Measurements from ENCODE around the gene MAN1A2.

DNA sequence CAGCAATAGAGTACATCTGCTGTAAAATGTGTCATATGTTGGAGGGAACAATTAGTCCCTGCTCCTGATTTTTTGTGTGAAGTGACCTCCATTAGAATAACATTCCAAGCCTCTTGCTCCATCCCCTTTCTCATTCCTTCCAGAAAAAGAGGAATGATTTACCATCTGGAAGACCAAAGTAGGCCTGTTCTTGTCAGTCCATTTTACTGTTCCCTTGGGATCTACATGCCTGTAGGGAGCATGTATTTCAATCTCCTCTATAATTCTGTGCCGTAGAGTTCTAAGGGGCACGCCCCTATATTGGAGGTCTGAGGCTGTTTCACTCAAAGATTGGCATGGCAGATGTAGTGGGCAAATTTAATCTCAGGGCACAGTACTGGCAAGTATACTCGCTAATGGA is 48.8 kb upstream of the MAN1A2 start:
- TF ChIP-seq CTCF (IDR thresholded peaks at IDR 0.05; ENCODE audit: poor library complexity, severe bottlenecking) (no peak), POLR2AphosphoS5 (IDR thresholded peaks at IDR 0.05) (no peak), RAD21 (conservative IDR thresholded peaks at IDR 0.05) (no peak), EZH2 (IDR thresholded peaks at IDR 0.05; ENCODE audit: borderline replicate concordance, insufficient read depth, low read length, poor library complexity, severe bottlenecking) (no peak), EP300 (conservative IDR thresholded peaks at IDR 0.05; ENCODE audit: poor library complexity, severe bottlenecking) (no peak), SMC3 (conservative IDR thresholded peaks at IDR 0.05; ENCODE audit: poor library complexity) (no peak), MXI1 (conservative IDR thresholded peaks at IDR 0.05; ENCODE audit: poor library complexity, severe bottlenecking) (no peak), TAF1 (IDR thresholded peaks at IDR 0.05; ENCODE audit: low read depth) (no peak)
- TF ChIP-seq, protein P1, sequence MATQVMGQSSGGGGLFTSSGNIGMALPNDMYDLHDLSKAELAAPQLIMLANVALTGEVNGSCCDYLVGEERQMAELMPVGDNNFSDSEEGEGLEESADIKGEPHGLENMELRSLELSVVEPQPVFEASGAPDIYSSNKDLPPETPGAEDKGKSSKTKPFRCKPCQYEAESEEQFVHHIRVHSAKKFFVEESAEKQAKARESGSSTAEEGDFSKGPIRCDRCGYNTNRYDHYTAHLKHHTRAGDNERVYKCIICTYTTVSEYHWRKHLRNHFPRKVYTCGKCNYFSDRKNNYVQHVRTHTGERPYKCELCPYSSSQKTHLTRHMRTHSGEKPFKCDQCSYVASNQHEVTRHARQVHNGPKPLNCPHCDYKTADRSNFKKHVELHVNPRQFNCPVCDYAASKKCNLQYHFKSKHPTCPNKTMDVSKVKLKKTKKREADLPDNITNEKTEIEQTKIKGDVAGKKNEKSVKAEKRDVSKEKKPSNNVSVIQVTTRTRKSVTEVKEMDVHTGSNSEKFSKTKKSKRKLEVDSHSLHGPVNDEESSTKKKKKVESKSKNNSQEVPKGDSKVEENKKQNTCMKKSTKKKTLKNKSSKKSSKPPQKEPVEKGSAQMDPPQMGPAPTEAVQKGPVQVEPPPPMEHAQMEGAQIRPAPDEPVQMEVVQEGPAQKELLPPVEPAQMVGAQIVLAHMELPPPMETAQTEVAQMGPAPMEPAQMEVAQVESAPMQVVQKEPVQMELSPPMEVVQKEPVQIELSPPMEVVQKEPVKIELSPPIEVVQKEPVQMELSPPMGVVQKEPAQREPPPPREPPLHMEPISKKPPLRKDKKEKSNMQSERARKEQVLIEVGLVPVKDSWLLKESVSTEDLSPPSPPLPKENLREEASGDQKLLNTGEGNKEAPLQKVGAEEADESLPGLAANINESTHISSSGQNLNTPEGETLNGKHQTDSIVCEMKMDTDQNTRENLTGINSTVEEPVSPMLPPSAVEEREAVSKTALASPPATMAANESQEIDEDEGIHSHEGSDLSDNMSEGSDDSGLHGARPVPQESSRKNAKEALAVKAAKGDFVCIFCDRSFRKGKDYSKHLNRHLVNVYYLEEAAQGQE (IDR thresholded peaks at IDR 0.05; ENCODE audit: borderline replicate concordance), result no peak
